Epithelial cell of esophagus (primary cell): ENCODE results near the gene FGF14.

ENCODE experiments used
- DNase-seq: peaks from one replicate; pipeline ENCODE4 v3.0.0; 2010; ENCODE audit warnings: low read depth
- H3K4me3 ChIP-seq: 2 replicates; pipeline ENCODE4 v1.5.1; 2011; ENCODE audit warnings: mild to moderate bottlenecking, low read length, control low read depth
- CTCF ChIP-seq: IDR thresholded peaks from 2 replicates; pipeline ENCODE4 v1.5.1; 2011; ENCODE audit warnings: low read depth, mild to moderate bottlenecking, low read length, control low read depth, inconsistent platforms; ENCODE audit not compliant: insufficient read depth; ENCODE audit errors: missing control alignments

FGF14 gene

GRCh38 chr13:101916108-101916774 is 485.6 kb downstream of the FGF14 start:
- peak; percentile 26 for DNase-seq
- TF ChIP-seq CTCF: no peak
- H3K4me3 ChIP-seq: no peak overlapping the region

- no peak for TF ChIP-seq CTCF
- no peak for DNase-seq
- no peak overlapping the region for H3K4me3 ChIP-seq
These were observed 486.1 kb downstream of the FGF14 start for GRCh38 chr13:101915755-101916107.

GRCh38 chr13:101915331-101915730 is 486.5 kb downstream of the FGF14 start:
- H3K4me3 ChIP-seq: no peak overlapping the region
- no peak for DNase-seq
- no peak for TF ChIP-seq CTCF

- DNase-seq: no peak
- no peak for TF ChIP-seq CTCF
- no peak overlapping the region for H3K4me3 ChIP-seq
These were observed 490.1 kb downstream of the FGF14 start for GRCh38 chr13:101911752-101912151.

GRCh38 chr13:101903890-101904289 is 498.0 kb downstream of the FGF14 start:
- no peak for TF ChIP-seq CTCF
- no peak for DNase-seq
- no peak overlapping the region for H3K4me3 ChIP-seq

- no peak for DNase-seq
- no peak for TF ChIP-seq CTCF
- H3K4me3 ChIP-seq: no peak overlapping the region
These were observed 503.2 kb downstream of the FGF14 start for GRCh38 chr13:101898676-101899075.

- no peak overlapping the region for H3K4me3 ChIP-seq
- TF ChIP-seq CTCF: no peak
- DNase-seq: no peak
These were observed 505.3 kb downstream of the FGF14 start for GRCh38 chr13:101896541-101896940.
